Progenitor cell of endocrine pancreas (in vitro differentiated cells): ENCODE data around the gene NFIX. TPM values are rescaled to one million over a fixed set of nuclear protein-coding genes. Genes with fewer than 3 reads are reported as not detected.
"Not testable (repeated sequence)": the region's sequence is repeated elsewhere in the genome, so short reads cannot be mapped to it uniquely, and the experiment has no call there.

Experiments used
- DNase-seq: peaks from one replicate; pipeline ENCODE4 v3.0.0; 2021; ENCODE audit warnings: low spot score; ENCODE audit not compliant: unreplicated experiment
- H3K27ac Mint-ChIP-seq: 2 replicates; pipeline ENCODE4 v1.8.0; 2021; ENCODE audit warnings: mild to moderate bottlenecking, moderate library complexity, mixed read lengths
- H3K27me3 Mint-ChIP-seq: 2 replicates; pipeline ENCODE4 v1.8.0; 2021; ENCODE audit warnings: mixed read lengths
- H3K36me3 Mint-ChIP-seq: 2 replicates; pipeline ENCODE4 v1.8.0; 2022; ENCODE audit warnings: mixed read lengths; ENCODE audit not compliant: insufficient read depth
- H3K4me1 Mint-ChIP-seq: 2 replicates; pipeline ENCODE4 v1.8.0; 2021; ENCODE audit warnings: low read depth, mixed read lengths
- H3K4me3 Mint-ChIP-seq: 2 replicates; pipeline ENCODE4 v1.8.0; 2021; ENCODE audit warnings: low read depth, mild to moderate bottlenecking, moderate library complexity, mixed read lengths
- H3K9me3 Mint-ChIP-seq: 2 replicates; pipeline ENCODE4 v1.8.0; 2021; ENCODE audit warnings: low read depth, mixed read lengths
- total RNA-seq: library from RNA; stranded (reverse); gene quantifications from 2 replicates; pipeline ENCODE4 v1.2.1, GENCODE V29; 2021
- TF ChIP-seq, protein P1 (sequence below): fragments of 200-600 bp; sonication (generic); IDR thresholded peaks from one replicate; pipeline ENCODE4 v1.5.0; 2021; ENCODE audit warnings: antibody characterized with exemption, mild to moderate bottlenecking; ENCODE audit not compliant: unreplicated experiment

Gene NFIX
- total RNA-seq, 1 donor from 2014 or later = 0.46 TPM

DNA sequence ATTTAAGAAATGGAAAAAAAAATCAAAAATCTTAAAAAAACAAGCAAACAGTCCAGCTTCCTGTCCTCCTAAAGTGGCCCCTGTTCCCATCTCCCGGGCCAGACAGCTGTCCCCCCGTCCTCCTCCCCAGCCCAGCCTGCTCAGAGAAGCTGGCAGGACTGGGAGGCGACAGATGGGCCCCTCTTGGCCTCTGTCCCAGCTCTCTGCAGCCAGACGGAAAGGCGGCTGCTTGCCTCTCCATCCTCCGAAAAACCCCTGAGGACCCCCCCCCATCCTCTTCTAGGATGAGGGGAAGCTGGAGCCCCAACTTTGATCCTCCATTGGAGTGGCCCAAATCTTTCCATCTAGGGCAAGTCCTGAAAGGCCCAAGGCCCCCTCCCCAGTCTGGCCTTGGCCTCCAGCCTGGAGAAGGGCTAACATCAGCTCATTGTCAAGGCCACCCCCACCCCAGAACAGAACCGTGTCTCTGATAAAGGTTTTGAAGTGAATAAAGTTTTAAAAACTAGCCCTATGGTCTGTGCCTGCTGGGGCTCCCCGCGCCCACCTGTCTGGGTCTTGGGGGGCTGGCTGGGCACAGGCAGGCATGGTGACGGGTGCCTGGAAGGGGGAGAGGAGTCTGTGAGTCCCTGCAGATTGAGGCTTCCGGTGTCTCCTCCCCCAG lies 42.0 kb upstream of the NFIX start:
- no peaks in the 10 kb centered on the region for H3K27me3 Mint-ChIP-seq
- no peak overlapping the region for H3K27ac Mint-ChIP-seq
- H3K36me3 Mint-ChIP-seq = peaks cover 22% of the 10 kb centered on the region
- no peak overlapping the region for H3K4me3 Mint-ChIP-seq
- H3K9me3 Mint-ChIP-seq = no peaks in the 10 kb centered on the region
- TF ChIP-seq, protein P1, sequence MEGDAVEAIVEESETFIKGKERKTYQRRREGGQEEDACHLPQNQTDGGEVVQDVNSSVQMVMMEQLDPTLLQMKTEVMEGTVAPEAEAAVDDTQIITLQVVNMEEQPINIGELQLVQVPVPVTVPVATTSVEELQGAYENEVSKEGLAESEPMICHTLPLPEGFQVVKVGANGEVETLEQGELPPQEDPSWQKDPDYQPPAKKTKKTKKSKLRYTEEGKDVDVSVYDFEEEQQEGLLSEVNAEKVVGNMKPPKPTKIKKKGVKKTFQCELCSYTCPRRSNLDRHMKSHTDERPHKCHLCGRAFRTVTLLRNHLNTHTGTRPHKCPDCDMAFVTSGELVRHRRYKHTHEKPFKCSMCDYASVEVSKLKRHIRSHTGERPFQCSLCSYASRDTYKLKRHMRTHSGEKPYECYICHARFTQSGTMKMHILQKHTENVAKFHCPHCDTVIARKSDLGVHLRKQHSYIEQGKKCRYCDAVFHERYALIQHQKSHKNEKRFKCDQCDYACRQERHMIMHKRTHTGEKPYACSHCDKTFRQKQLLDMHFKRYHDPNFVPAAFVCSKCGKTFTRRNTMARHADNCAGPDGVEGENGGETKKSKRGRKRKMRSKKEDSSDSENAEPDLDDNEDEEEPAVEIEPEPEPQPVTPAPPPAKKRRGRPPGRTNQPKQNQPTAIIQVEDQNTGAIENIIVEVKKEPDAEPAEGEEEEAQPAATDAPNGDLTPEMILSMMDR = no peak
- H3K4me1 Mint-ChIP-seq = peaks cover 8% of the 10 kb centered on the region
- no peak for DNase-seq

DNA sequence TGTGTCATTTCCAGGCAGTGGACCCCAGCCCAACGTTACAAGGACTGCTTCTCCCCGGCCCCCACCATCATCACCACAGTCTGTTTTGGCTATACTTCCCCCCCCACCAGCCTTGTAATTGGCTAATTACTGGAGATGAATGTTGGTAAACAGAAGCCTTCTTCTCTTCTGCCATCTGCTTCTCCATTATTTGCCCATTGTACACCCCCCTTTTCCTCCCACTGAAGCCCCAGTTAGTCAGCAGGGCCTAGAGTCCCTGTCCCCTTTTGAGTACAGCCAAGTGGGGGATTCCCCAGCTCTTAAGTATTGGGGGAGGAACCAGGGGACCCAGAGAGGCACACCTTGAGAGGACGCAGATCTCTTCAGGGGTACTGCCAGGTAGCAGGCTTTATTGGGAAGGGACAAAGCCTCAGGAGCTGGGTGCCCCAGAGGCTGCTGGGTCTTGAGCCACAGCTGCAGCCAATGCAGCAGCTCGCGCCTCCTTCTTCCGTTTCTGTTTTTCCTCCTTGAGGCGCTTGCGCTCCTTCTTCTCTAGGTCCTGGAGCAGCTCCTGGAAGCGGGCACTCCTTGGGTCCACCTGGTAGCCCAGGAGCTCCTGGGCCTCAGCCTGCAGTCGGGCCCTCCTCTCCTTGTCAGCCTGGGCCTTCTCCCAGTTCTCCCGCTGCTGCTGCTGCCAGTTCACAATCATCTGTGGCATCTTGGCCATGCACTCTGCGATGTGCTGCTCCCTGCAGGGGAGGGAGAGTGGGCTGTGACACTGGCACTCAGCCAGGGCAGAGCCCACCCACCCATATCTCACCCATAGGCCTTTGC lies 41.3 kb upstream of the NFIX start:
- Mint-ChIP-seq H3K9me3 (no peaks in the 10 kb centered on the region), H3K27ac (no peak overlapping the region), H3K27me3 (no peaks in the 10 kb centered on the region), H3K36me3 (peaks cover 22% of the 10 kb centered on the region), H3K4me1 (peaks cover 8% of the 10 kb centered on the region), H3K4me3 (peak overlapping the region; percentile 34)
- TF ChIP-seq, protein P1 = no peak
- no peak for DNase-seq

DNA sequence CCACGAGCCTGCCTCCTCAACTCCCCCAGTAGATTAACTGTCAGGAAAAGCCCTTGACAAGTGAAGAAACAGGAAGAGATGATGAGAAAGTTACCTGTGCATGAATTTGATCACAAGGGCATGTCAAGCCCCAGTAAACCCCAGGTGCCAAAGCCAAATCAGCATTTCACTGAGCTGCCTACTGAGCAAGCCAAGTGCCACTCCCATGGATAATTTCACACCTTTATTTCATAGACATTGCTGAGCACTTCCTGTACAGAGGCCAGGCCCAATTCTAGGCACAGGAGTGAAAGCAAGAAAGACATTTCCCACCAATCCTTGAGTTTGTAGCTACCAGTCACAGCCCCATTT lies 40.7 kb upstream of the NFIX start:
- Mint-ChIP-seq H3K4me1 (peaks cover 8% of the 10 kb centered on the region), H3K36me3 (peaks cover 20% of the 10 kb centered on the region), H3K27ac (peak overlapping the region; percentile 13), H3K27me3 (no peaks in the 10 kb centered on the region), H3K4me3 (peak overlapping the region; percentile 34), H3K9me3 (no peaks in the 10 kb centered on the region)
- TF ChIP-seq, protein P1 = no peak
- DNase-seq = no peak

DNA sequence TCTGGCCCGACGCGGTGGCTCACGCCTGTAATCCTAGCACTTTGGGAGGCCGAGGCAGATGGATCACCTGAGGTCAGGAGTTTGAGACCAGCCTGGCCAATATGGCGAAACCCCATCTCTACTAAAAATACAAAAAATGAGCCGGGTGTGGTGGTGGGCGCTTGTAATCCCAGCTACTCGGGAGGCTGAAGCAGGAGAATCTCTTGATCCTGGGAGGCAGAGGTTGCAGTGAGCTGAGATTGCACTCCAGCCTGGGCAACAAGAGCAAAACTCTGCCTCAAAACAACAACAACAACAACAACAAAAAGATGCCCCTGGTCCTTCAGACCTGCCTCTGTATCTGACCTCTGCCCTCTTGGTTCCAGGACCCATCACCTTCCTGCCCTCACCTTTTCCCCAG lies 39.7 kb upstream of the NFIX start:
- DNase-seq, H3K4me1 Mint-ChIP-seq, H3K9me3 Mint-ChIP-seq, H3K27me3 Mint-ChIP-seq: not testable (repeated sequence)
- Mint-ChIP-seq H3K36me3 (peaks cover 14% of the 10 kb centered on the region), H3K27ac (peak overlapping the region; percentile 92), H3K4me3 (peak overlapping the region; percentile 83)

DNA sequence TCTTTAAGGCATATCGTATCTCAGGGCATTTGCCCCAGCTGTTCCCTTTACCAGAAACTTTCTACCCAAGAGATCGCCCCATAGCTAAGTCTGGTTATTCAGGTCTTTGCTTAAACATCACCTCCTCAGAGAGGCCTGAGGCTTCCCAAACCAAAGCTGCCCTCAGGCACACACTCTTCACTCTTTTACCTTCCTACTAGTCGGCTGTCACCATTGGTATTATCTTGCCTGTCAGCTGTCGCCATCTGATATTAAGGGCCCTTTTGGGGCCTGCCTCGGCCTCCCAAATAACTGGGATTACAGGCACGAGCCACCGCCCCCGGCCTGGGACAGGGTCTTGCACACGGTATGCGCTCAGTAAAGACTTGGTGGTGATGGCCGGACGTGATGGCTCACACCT lies 39.3 kb upstream of the NFIX start:
- H3K9me3 Mint-ChIP-seq = no peaks in the 10 kb centered on the region
- peaks cover 14% of the 10 kb centered on the region for H3K36me3 Mint-ChIP-seq
- peak overlapping the region; percentile 92 for H3K27ac Mint-ChIP-seq
- H3K27me3 Mint-ChIP-seq = peaks cover 2% of the 10 kb centered on the region
- no peak for DNase-seq
- H3K4me1 Mint-ChIP-seq = peaks cover 8% of the 10 kb centered on the region
- TF ChIP-seq, protein P1 = no peak
- peak overlapping the region; percentile 83 for H3K4me3 Mint-ChIP-seq
